GM19025 (cell line): Measurements from ENCODE around the gene TNS1.

Experiments
- ATAC-seq: cut with Tn5 transposase; IDR thresholded peaks from one replicate; pipeline ENCODE4 v1.9.1; 2021; ENCODE audit warnings: mild to moderate bottlenecking, low read depth, moderate library complexity; ENCODE audit not compliant: unreplicated experiment

The TNS1 gene

DNA sequence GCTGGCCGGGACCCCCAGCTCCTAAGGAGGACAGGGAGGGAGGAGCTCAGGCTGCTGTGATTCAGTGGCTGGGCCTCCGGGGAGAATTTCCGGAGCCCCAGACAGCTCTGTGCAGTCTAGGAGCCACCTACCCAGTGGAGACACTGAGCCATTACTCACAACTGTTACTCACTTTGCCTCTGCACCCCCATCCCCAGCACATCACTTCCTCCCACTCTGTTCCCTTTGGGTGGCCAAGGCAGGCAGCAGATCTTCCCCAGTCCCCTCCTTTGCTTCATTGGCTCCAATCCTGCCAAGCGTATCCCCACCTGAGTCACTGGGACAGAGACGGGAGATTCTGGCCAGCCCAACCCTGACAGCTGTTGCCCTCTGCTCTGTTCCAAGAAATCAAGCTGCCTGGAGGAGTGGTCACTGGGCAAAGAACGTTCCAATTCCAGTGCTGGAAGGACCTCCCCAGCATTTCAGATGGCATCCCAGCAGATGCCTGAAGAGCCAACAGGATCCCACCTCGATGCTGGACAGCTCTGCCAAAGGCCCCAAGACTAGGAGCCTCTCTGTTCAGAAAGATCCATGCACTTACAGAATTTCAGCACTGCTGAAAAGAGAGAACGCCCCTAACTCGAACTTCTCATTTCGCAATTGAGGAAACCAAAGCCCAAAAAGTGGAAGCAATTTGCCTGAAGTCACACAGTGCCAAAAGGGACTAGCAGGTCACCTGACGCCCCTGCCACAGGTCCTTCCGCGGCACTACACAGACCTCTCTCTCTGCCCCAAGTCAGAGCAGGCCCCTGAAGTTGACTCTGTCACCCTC, 68.3 kb downstream of the TNS1 start:
- no peak for ATAC-seq

- no peak for ATAC-seq
These were observed 69.2 kb downstream of the TNS1 start for GRCh38 chr2:217933617-217933993.

GRCh38 chr2:217932803-217933616, 69.8 kb downstream of the TNS1 start:
- ATAC-seq, result no peak

GRCh38 chr2:217931846-217932560, 70.8 kb downstream of the TNS1 start:
- no peak for ATAC-seq

DNA sequence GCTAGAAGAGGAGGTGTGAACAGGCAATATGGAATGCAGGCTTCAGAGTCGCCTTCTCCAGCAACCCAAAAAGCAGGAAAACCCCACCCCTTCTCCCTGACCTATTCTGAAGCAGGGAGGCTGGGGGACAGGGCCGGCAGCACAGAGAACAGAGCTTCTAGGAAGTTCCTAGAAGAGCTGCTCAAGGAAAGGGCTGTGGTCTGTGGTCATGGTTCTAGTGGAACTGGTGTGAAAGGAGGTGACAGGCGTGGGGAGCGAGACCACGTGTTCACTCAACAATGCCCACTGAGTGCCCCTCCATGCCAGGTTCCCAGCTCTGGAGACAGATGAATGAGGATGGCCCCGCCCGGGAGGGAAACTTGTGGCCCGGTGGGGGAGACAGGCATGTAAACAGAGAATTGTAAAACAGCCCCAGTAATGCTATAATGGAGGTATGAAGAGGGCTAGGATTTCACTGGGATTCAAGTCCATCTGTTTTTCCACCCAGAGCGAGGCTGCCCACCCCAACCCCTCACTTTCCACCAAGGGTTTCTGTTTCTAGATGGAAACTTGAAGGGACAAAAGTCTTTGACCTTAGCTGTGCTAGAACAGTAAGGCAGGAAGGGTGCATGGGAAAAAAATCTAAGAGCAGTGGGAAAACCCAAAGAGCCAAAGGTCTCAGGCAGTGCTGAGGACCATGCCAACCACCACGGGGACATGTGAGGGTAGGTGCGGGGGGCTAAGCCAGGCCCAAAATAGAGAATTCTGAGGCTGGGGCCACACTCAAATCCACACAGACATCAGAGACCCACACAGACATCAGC, 71.8 kb downstream of the TNS1 start:
- ATAC-seq, result no peak

DNA sequence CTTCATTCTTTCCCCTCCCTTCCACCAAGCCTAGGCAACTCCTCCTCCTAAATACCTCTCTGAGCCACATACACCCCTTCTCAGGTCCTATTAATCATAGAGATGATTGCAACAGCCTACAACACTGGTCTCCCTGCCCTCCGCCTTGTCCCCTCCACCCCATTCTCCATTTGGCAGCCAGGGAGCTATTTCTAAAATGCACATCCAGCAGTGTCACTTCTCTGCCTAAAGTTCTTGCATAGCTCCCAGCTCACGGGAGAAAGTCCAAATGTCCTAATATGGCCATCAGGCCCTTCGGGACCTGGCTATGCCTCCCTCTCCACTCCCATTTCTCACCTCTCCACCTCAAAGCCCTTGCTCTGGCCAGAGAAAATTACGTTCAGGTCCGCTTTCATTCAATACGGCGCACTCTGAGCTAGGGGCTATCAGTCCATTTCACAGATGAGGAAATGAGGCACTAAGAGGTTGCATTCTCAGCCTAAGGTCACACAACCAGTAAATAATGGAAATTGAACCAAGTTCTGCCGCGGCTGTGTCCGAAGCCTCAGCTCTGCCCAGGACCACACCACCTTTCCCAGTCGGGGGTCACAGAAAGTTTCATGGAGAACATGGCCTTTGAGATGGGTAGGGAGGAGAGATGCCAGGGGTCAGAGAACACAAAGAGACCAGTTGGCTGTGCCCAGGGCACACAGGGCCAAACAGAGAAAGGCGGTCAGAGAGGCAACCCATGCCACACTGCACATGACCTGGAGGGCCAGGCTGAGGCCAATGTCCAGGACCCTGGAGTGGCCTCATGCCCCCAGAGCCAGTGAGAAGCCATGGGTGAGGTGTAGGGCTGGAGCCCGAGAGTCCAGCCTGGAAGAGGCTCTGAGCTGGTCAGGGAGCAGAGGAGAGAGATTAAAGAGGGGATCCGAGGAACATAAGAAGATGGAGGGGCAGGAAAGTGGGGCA, 72.8 kb downstream of the TNS1 start:
- ATAC-seq, result no peak

DNA sequence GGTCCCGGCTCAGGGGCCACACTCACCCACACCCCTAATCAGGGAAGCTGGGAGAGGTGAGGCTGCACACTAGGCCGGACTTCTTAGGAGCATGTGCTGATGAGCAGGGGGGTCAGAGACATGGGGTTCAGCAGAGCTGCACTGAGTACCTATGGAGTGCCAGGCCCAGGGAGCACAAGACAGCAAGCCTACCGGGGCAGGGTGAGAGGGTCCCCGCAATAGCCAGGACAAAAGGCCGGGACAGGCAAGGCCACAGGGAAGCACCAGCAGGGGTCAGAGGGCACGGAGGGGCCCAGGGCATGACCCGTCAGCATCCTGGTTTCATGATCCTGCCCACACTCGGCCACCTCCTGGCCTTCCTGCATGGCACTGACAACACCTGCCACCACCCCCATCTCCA, 73.5 kb downstream of the TNS1 start:
- no peak for ATAC-seq

DNA sequence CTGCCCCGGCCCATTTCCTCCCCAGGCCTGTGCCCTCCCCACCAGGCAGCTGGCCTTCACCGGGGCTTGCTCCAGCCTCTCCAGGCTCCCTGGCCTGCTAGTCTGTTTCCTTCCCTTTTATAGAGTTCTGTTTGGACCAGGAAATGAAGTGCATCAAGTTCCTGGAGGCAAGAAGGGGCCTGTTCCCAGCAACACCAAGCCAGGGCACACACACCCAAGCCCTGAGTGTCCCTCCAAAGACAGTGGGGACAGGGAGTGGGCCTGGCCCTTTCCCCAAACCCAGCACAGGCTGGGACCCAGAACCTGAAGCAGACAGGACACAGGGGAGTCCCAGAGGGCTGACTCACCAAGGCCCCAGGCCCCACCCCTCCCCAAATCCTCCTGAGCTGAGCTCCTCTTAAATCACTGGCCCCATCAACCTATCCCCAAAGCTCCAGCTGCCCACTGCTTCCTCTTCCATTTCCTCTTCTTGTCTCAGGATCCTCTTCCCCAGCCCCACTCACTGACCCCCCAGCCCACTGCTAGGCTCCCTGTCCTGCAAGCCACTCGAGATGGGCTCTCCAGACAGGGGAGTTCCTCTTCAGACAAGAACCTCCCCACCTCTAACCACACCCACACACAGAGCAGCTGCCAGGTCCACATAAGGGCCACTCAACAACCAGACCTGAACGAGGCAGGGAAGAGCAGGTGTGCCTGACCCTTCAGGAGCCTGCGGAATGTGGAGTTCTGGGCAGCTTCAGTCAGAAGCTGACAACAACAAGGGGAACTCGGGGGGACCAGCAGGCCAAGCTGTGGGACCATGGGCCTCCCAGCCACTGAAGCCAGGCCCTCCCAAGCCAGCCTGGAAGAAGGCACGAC, 74.2 kb downstream of the TNS1 start:
- no peak for ATAC-seq

DNA sequence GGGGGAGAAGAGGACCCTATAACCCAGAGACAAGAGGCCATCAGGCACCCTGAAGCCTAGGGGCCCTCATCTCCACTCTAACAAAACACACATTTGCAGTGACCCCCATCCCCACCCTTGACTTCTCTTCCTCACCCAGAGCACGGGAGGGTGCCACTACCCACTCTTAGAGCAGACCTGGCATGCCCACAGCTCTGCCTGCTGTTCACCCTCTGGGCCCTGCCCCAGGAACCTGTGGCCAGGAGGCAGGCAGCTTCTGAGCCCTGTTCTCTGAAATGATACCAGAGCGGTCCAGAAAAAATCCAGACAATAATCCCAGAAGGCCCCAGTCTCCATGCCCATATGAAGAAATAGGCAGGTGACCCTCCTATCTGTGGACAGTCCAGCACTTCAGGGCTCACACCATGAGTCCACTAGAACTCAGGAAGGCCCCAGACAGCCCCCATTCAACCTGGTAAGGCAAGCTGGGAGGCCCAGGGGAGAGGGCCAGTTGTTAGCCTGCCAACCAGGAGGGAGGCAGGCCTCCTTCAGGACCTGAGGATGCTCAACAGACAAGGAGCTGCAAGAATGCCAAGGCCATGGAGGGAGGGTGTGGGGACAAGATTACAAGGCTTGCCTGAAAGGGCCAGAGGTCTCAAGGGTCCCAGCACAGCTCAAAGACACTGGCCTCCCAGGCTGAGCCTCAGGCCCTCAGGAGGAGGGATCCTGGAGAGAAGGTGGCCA, 75.0 kb downstream of the TNS1 start:
- no peak for ATAC-seq

DNA sequence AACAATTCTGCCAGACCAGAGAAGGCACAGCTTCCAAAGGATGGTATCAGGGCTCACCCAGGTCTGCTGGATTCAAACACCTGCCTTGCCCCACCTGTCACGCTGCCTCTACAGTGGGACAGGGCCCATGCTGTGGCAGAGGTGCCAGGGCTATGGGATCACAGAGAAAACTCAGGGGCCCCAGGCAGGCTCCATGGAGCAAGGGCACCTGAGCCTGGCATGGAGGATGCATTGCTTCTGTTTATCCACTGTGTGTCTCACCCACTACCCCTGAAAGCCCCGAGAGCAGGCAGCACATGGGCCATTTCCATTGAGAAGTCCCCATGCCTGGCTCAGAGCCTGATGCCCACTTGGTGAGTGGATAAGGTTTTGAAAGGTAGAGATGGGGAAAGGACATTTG, 76.0 kb downstream of the TNS1 start:
- ATAC-seq, result no peak

- no peak for ATAC-seq
These were observed 78.4 kb downstream of the TNS1 start for GRCh38 chr2:217924346-217924901.

DNA sequence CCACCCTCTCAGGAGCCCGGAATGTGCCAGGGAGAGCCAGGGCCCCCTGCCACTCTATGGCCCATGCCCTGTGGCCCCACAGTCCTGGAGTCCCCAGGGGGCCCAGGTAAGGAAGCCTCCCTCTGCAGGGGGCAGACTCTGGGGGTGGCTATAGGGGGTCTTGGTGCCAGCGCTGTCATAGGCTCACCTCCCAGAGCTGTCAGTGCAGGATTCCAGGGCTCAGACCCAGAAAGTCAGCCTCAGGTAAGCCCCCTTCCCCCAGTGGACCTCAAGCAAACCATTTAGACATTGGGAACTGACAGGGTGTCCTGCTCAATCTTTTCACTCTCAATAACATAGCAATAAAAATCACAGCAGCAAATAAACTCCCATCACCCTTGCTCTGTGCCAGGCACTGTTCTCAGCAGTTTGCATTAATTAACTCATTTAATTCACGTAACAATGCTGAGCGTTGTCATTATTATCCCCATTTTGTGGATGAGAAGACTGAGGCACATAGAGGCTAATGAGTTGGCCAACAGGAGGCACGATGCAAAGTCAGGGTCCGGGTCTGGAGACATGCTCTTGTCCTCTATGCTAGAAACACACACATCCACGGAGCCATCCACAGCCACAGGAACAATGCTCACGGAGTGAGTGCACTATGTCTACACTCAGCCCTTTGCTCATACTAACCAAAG, 79.6 kb downstream of the TNS1 start:
- no peak for ATAC-seq

DNA sequence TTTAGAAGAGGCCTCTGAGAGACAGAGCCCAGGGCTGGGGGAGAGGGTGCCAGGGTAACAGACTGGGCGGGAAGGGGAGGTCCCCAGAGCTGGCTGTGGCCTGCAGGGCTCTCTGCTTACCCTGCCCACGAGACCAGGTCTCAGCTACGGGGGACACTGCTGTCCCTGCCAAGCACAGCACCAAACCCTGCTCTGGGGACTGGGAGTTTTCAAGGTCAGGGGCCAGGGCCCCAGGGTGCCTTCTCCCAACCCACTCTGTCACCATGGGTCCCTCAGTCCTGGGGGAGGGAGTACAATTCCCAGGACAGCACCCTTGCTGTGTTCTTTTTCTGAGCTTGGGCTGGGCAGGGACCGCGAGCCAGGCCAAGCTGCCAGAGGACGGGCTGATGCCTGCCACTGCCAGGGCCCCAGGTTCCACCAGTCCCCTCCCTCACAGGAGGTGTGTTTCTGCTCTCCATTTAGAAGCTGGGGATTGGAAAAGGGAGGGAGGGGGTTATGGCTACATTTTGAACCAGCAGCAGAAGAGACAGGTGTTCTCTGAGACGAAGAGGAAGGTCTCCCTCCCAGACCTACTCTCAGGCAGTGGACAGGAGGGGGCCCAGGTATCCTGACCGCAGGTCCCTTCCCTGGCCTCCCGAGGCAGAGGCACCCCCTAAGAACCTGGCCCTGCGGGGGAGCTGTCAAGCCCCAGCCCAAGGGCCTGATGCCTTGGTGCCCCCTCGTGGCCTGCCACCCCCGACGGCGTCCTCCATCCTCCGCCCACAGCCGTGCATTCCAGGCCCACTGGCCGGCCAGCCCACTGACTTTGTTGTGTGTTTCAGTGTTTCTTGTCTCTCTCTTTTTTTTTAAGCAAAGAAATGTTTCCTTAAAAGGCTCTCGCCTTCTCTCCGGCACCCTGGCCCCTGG, 80.4 kb downstream of the TNS1 start:
- no peak for ATAC-seq

GRCh38 chr2:217920879-217921603, 81.8 kb downstream of the TNS1 start:
- ATAC-seq, result no peak

DNA sequence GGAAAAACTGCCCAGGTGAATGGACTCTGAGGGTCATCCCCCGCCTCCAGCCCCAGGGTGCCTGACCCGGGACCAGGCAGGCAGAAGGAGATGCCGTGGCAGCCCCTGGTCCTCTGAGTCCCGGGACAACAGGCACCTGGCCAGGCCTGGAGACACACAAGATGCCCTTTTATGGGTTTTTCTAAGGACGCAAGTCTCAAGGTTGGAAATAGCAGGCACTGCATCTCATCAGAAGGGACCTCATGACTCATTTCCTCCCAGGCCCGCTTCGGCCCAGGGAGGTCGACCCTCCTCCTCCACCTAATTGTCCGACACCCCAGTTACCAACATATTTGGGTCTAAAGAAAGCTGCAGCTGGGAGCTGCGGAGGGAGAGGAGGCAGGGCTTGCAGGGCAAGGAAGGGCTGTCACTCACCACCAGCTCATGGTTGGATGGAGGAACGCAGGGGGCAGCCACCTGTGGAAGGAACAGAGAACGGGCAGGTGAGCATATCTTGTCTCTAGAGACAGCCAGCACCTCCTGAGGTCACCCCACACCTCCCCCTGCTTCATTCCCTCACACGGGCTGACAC, 82.9 kb downstream of the TNS1 start:
- ATAC-seq, result no peak
